Measurements from ENCODE around the gene RFPL1. TPM values are rescaled to one million over a fixed set of nuclear protein-coding genes. Genes with fewer than 3 reads are reported as not detected.

RFPL1 gene
- total and polyA plus RNA-seq, 2 experiments from 2014 or later = not detected

DNA sequence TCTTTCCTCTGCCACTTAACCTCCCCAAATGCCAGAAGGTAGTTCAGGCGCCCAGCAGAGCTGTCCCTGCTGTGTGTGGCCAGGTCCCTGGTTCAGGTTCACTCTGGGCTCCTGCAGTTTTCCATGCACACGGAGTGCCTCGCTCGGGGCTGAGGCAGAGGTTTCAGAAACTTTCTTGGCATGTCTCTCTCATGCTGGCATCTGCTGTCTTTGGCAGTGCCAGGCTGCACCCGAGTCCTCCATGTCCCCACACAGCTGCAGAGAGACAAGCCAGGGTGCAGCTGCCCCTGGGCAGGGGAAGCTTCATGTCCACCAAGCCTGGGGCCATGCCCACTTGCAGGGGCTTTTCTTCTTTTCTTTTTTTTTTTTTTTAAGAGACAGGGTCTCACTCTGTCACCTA is 34.6 kb downstream of the RFPL1 start:
- peaks cover 35% of the 10 kb centered on the region for H3K27me3 Mint-ChIP-seq (ENCODE audit: insufficient read depth, low read depth, poor library complexity)
- no peak for DNase-seq (ENCODE audit: low spot score)

More for the DNA sequence above, 34.6 kb downstream of the RFPL1 start:
- Histone ChIP-seq H3K4me1 (ENCODE audit: insufficient read depth) (peaks cover 17% of the 10 kb centered on the region), H3K4me2 (no peak overlapping the region), H2AFZ (no peak overlapping the region), H4K20me1 (replicated peaks; ENCODE audit: insufficient read depth) (no peaks in the 10 kb centered on the region), H3K36me3 (ENCODE audit: insufficient read depth) (no peaks in the 10 kb centered on the region), H3F3A (replicated peaks; ENCODE audit: low read depth) (peaks cover 12% of the 10 kb centered on the region), H3K27me3 (ENCODE audit: insufficient read depth) (peaks cover 14% of the 10 kb centered on the region), H3K9me2 (ENCODE audit: insufficient read depth) (no peaks in the 10 kb centered on the region), H3K27ac (ENCODE audit: low read depth) (no peak overlapping the region), H3K4me3 (no peak overlapping the region), H3K79me2 (replicated peaks; ENCODE audit: insufficient read depth) (no peaks in the 10 kb centered on the region)
- peaks cover 25% of the 10 kb centered on the region for H3K4me1 Mint-ChIP-seq
- no peaks in the 10 kb centered on the region; the same call in 2 of the 3 replicates for H3K36me3 Mint-ChIP-seq (ENCODE audit: low read depth)
- no peak overlapping the region for H3K4me3 Mint-ChIP-seq
- H3K27ac Mint-ChIP-seq = no peak overlapping the region
- H3K9me3 Mint-ChIP-seq = no peaks in the 10 kb centered on the region
- ATAC-seq = no peak
- TF ChIP-seq ZNF114 (CRISPR knock-in tag; IDR thresholded peaks at IDR 0.05) (no peak), EZH2phosphoT487 (IDR thresholded peaks at IDR 0.05; ENCODE audit: unreplicated experiment) (no peak), JUNB (IDR thresholded peaks at IDR 0.05; ENCODE audit: unreplicated experiment) (no peak), ZNF331 (CRISPR knock-in tag; IDR thresholded peaks at IDR 0.05; ENCODE audit: low read depth) (no peak), EZH2 (IDR thresholded peaks at IDR 0.05; ENCODE audit: low read depth, unreplicated experiment) (no peak), POLR2AphosphoS5 (IDR thresholded peaks at IDR 0.05; ENCODE audit: low read depth) (no peak), NANOG (IDR thresholded peaks at IDR 0.05; ENCODE audit: borderline replicate concordance) (no peak), STAT1 (IDR thresholded peaks at IDR 0.05; ENCODE audit: unreplicated experiment) (no peak), CREB1 (CRISPR knock-in tag; IDR thresholded peaks at IDR 0.05; ENCODE audit: low read depth) (no peak)
- TF ChIP-seq, protein P1, sequence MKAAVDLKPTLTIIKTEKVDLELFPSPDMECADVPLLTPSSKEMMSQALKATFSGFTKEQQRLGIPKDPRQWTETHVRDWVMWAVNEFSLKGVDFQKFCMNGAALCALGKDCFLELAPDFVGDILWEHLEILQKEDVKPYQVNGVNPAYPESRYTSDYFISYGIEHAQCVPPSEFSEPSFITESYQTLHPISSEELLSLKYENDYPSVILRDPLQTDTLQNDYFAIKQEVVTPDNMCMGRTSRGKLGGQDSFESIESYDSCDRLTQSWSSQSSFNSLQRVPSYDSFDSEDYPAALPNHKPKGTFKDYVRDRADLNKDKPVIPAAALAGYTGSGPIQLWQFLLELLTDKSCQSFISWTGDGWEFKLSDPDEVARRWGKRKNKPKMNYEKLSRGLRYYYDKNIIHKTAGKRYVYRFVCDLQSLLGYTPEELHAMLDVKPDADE (IDR thresholded peaks at IDR 0.05) = no peak
- TF ChIP-seq, protein P2, sequence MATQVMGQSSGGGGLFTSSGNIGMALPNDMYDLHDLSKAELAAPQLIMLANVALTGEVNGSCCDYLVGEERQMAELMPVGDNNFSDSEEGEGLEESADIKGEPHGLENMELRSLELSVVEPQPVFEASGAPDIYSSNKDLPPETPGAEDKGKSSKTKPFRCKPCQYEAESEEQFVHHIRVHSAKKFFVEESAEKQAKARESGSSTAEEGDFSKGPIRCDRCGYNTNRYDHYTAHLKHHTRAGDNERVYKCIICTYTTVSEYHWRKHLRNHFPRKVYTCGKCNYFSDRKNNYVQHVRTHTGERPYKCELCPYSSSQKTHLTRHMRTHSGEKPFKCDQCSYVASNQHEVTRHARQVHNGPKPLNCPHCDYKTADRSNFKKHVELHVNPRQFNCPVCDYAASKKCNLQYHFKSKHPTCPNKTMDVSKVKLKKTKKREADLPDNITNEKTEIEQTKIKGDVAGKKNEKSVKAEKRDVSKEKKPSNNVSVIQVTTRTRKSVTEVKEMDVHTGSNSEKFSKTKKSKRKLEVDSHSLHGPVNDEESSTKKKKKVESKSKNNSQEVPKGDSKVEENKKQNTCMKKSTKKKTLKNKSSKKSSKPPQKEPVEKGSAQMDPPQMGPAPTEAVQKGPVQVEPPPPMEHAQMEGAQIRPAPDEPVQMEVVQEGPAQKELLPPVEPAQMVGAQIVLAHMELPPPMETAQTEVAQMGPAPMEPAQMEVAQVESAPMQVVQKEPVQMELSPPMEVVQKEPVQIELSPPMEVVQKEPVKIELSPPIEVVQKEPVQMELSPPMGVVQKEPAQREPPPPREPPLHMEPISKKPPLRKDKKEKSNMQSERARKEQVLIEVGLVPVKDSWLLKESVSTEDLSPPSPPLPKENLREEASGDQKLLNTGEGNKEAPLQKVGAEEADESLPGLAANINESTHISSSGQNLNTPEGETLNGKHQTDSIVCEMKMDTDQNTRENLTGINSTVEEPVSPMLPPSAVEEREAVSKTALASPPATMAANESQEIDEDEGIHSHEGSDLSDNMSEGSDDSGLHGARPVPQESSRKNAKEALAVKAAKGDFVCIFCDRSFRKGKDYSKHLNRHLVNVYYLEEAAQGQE (IDR thresholded peaks at IDR 0.05; ENCODE audit: unreplicated experiment) = no peak
- TF ChIP-seq, protein P3, sequence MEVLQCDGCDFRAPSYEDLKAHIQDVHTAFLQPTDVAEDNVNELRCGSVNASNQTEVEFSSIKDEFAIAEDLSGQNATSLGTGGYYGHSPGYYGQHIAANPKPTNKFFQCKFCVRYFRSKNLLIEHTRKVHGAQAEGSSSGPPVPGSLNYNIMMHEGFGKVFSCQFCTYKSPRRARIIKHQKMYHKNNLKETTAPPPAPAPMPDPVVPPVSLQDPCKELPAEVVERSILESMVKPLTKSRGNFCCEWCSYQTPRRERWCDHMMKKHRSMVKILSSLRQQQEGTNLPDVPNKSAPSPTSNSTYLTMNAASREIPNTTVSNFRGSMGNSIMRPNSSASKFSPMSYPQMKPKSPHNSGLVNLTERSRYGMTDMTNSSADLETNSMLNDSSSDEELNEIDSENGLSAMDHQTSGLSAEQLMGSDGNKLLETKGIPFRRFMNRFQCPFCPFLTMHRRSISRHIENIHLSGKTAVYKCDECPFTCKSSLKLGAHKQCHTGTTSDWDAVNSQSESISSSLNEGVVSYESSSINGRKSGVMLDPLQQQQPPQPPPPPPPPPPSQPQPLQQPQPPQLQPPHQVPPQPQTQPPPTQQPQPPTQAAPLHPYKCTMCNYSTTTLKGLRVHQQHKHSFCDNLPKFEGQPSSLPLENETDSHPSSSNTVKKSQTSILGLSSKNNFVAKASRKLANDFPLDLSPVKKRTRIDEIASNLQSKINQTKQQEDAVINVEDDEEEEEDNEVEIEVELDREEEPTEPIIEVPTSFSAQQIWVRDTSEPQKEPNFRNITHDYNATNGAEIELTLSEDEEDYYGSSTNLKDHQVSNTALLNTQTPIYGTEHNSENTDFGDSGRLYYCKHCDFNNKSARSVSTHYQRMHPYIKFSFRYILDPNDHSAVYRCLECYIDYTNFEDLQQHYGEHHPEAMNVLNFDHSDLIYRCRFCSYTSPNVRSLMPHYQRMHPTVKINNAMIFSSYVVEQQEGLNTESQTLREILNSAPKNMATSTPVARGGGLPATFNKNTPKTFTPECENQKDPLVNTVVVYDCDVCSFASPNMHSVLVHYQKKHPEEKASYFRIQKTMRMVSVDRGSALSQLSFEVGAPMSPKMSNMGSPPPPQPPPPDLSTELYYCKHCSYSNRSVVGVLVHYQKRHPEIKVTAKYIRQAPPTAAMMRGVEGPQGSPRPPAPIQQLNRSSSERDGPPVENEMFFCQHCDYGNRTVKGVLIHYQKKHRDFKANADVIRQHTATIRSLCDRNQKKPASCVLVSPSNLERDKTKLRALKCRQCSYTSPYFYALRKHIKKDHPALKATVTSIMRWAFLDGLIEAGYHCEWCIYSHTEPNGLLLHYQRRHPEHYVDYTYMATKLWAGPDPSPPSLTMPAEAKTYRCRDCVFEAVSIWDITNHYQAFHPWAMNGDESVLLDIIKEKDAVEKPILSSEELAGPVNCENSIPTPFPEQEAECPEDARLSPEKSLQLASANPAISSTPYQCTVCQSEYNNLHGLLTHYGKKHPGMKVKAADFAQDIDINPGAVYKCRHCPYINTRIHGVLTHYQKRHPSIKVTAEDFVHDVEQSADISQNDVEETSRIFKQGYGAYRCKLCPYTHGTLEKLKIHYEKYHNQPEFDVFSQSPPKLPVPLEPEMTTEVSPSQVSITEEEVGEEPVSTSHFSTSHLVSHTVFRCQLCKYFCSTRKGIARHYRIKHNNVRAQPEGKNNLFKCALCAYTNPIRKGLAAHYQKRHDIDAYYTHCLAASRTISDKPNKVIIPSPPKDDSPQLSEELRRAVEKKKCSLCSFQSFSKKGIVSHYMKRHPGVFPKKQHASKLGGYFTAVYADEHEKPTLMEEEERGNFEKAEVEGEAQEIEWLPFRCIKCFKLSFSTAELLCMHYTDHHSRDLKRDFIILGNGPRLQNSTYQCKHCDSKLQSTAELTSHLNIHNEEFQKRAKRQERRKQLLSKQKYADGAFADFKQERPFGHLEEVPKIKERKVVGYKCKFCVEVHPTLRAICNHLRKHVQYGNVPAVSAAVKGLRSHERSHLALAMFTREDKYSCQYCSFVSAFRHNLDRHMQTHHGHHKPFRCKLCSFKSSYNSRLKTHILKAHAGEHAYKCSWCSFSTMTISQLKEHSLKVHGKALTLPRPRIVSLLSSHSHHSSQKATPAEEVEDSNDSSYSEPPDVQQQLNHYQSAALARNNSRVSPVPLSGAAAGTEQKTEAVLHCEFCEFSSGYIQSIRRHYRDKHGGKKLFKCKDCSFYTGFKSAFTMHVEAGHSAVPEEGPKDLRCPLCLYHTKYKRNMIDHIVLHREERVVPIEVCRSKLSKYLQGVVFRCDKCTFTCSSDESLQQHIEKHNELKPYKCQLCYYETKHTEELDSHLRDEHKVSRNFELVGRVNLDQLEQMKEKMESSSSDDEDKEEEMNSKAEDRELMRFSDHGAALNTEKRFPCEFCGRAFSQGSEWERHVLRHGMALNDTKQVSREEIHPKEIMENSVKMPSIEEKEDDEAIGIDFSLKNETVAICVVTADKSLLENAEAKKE (CRISPR knock-in tag; IDR thresholded peaks at IDR 0.05) = no peak
- TF ChIP-seq, protein P4, sequence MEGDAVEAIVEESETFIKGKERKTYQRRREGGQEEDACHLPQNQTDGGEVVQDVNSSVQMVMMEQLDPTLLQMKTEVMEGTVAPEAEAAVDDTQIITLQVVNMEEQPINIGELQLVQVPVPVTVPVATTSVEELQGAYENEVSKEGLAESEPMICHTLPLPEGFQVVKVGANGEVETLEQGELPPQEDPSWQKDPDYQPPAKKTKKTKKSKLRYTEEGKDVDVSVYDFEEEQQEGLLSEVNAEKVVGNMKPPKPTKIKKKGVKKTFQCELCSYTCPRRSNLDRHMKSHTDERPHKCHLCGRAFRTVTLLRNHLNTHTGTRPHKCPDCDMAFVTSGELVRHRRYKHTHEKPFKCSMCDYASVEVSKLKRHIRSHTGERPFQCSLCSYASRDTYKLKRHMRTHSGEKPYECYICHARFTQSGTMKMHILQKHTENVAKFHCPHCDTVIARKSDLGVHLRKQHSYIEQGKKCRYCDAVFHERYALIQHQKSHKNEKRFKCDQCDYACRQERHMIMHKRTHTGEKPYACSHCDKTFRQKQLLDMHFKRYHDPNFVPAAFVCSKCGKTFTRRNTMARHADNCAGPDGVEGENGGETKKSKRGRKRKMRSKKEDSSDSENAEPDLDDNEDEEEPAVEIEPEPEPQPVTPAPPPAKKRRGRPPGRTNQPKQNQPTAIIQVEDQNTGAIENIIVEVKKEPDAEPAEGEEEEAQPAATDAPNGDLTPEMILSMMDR (conservative IDR thresholded peaks at IDR 0.05; ENCODE audit: low read depth in 2 of 2) = no peak
